Activated naive CD8-positive, alpha-beta T cell treated with anti-CD3 and anti-CD28 coated beads, Interleukin-2, amount 10 ng/mL, durations not matched to agents 7 days and 5 days (primary cell): ENCODE measurements around the gene NUDT17. TPM values are rescaled to one million over a fixed set of nuclear protein-coding genes. Genes with fewer than 3 reads are reported as not detected.

ENCODE experiments used
- ATAC-seq: fragments of 150-1000 bp; cut with Tn5 transposase; one replicate; pipeline ENCODE4 v1.10.0; 2021; ENCODE audit warnings: low read depth, moderate library complexity
- POLR2A ChIA-PET: fragments of 350-600 bp; sonication (Branson Sonifier 250); formaldehyde crosslinking; loops from one replicate; lab custom pipeline; 2021; ENCODE audit warnings: antibody characterized with exemption; lab: Charles Lee
- DNase-seq: peaks from one replicate; pipeline ENCODE4 v3.0.0; 2021
- H3K27ac Mint-ChIP-seq: one replicate; pipeline ENCODE4 v1.8.0; 2022; ENCODE audit warnings: mild to moderate bottlenecking, mixed read lengths
- H3K27me3 Mint-ChIP-seq: one replicate; pipeline ENCODE4 v1.8.0; 2022; ENCODE audit warnings: mild to moderate bottlenecking, moderate library complexity, mixed read lengths
- H3K36me3 Mint-ChIP-seq: one replicate; pipeline ENCODE4 v1.8.0; 2021; ENCODE audit warnings: mild to moderate bottlenecking, mixed read lengths
- H3K4me1 Mint-ChIP-seq: one replicate; pipeline ENCODE4 v1.8.0; 2021; ENCODE audit warnings: mixed read lengths
- H3K4me3 Mint-ChIP-seq: one replicate; pipeline ENCODE4 v1.8.0; 2022; ENCODE audit warnings: mild to moderate bottlenecking, moderate library complexity, mixed read lengths
- H3K9me3 Mint-ChIP-seq: one replicate; pipeline ENCODE4 v1.8.0; 2021; ENCODE audit warnings: mixed read lengths
- total RNA-seq, 2 experiments: library from RNA; stranded (reverse); gene quantifications; one replicate each; pipeline ENCODE4 v1.2.3, GENCODE V29; 2021

NUDT17 gene
- total RNA-seq, 2 experiments from 2014 or later, result 2.9 to 3.5 TPM

DNA sequence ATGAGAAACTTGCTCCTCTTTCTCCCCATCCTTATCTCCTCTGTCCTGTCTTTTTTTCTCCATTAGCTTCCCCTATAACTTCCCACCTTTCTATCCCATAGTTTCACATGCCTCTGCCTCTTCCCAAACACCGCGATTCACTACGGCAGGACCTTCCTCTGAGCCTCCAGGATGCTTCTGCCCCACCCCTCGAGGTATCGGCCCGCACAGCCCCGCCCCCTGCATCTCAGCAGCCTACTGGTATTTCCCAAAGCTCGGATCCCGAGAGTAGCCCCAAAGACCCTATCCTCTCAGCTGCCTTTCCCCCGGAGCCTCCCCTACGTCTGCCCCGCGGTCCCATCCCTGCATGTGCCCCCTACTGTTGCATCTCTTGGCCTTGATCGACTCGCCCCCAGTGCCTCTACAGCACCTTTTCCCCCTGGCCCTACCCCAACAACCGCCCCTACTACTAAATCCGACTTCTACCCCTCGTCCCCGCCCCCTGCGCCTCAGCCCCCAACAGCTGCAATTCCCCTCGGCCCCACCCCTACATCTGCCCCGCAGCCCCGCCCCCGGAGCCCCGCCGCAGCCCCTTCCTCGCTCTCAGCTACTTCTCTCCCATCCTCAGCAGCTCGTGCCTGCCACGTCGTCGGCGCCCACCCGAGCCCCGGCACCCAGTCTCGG is 12.9 kb downstream of the NUDT17 start:
- DNase-seq, result peak; percentile 63
- peak overlapping the region; percentile 97 for H3K4me3 Mint-ChIP-seq
- peaks cover 3% of the 10 kb centered on the region for H3K27me3 Mint-ChIP-seq
- peak overlapping the region; percentile 81 for H3K27ac Mint-ChIP-seq
- peaks cover 9% of the 10 kb centered on the region for H3K36me3 Mint-ChIP-seq
- peaks cover 9% of the 10 kb centered on the region for H3K4me1 Mint-ChIP-seq
- POLR2A ChIA-PET, result interaction anchor here (0.6 to 4.0 kb wide), 21 partner anchors 8 to 193 kb away, joined by 3 to 41 read pairs (median 6); partner anchors contain the start of genes ANKRD34A, ANKRD35, NUDT17 and PEX11B
- H3K9me3 Mint-ChIP-seq, result no peaks in the 10 kb centered on the region
- peak; percentile 28 for ATAC-seq

- H3K27ac Mint-ChIP-seq, result peak within 1 kb of the TSS; percentile 81
- DNase-seq (peak; percentile 91), ATAC-seq (peak; percentile 81)
- no peaks in the 10 kb centered on the region for H3K9me3 Mint-ChIP-seq
- H3K36me3 Mint-ChIP-seq, result peaks cover 9% of the 10 kb centered on the region
- peaks cover 5% of the 10 kb centered on the region for H3K27me3 Mint-ChIP-seq
- peak within 1 kb of the TSS; percentile 97 for H3K4me3 Mint-ChIP-seq
- POLR2A ChIA-PET, result interaction anchor here (0.5 to 4.0 kb wide), 25 partner anchors 9 to 192 kb away, joined by 3 to 41 read pairs (median 5); partner anchors contain the start of genes ANKRD34A, ANKRD35, NUDT17 and PEX11B
- H3K4me1 Mint-ChIP-seq, result peaks cover 9% of the 10 kb centered on the region
Observed at GRCh38 chr1:145858901-145859490, 13.6 kb downstream of the NUDT17 start, which contains the start of gene PIAS3. TSS of gene PIAS3 (minus strand) at chr1:145859081. CDS start at chr1:145858990, 91 bp downstream.

DNA sequence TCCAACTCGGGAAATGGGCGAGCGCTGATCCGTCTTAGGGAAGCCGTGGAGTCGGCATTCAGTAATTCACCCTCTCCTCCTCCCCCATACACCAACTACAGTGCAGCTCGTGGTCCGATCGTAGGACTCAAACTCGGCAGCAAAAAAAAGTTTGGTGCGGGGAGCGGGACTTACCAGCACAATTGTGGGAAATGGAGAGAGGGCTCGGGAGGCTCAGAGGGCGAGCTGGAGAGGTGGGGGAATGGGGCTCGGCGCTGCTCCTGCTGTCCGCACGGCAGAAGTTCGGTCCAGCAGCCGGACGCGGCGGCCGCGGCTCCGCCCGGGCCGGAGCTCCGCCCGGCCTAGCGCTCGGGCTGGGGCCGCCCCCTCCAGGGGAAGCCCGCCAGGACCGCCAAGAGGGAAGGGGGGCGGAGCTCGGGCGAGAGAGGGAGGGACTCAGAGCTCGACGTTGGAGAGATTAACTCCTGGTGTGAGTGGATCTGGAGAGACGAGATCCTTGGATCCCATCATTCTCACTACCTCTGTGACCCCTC is 14.1 kb downstream of the NUDT17 start:
- DNase-seq, result peak; percentile 84
- Mint-ChIP-seq H3K9me3 (no peaks in the 10 kb centered on the region), H3K4me1 (peaks cover 9% of the 10 kb centered on the region), H3K27me3 (peaks cover 8% of the 10 kb centered on the region), H3K27ac (peak overlapping the region; percentile 81), H3K36me3 (peaks cover 8% of the 10 kb centered on the region), H3K4me3 (peak overlapping the region; percentile 97)
- peak; percentile 72 for ATAC-seq
- POLR2A ChIA-PET, result interaction anchor here (0.5 to 4.0 kb wide), 22 partner anchors 13 to 192 kb away, joined by 3 to 41 read pairs (median 6); partner anchors contain the start of genes ANKRD34A, ANKRD35, LIX1L and NUDT17

DNA sequence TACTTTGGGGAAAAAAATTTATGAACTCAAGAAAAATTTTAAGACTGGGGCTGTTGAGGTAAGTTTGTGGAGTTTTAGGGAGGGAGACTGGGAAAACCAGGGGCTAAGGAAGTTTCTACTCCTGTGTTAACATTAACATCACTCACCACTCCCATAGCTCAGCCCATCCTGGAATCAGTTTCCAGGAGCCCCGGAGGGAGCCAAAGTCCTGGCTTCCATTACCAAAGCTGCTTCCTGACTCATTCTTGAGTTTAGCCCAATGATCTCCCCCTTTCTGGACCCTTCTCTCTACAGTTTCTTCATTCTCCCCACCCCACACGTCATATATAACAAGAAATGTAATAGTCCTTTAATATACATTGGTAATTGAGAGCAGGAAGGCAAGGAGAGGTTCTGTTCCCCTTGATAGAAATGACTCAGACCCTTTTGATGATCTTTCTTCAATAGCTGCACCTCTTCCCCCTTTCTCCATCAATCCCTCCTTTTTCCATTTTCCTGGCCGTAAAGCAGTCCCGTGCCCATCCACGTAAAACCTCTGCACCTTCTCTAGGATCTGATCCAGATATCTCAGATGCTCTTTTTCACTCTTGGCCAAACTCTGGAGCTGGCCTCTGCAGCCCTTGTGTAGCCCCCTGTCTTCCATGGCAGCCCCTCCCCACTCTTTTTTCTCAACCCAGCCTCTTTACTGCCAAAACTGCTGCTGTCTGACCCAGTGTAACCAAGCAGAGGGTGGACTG is 18.0 kb downstream of the NUDT17 start:
- POLR2A ChIA-PET, result no interaction called here
- Mint-ChIP-seq H3K4me3 (no peak overlapping the region), H3K9me3 (no peaks in the 10 kb centered on the region), H3K4me1 (peaks cover 5% of the 10 kb centered on the region), H3K27ac (no peak overlapping the region), H3K36me3 (no peaks in the 10 kb centered on the region), H3K27me3 (peaks cover 11% of the 10 kb centered on the region)
- no peak for DNase-seq
- ATAC-seq, result no peak

- ATAC-seq, result no peak
- DNase-seq, result no peak
- POLR2A ChIA-PET, result no interaction called here
- Mint-ChIP-seq H3K27ac (no peak overlapping the region), H3K9me3 (no peaks in the 10 kb centered on the region), H3K4me1 (peaks cover 14% of the 10 kb centered on the region), H3K4me3 (no peak overlapping the region), H3K36me3 (peaks cover 2% of the 10 kb centered on the region), H3K27me3 (peaks cover 19% of the 10 kb centered on the region)
Observed at GRCh38 chr1:145868232-145868631, 22.8 kb downstream of the NUDT17 start.

DNA sequence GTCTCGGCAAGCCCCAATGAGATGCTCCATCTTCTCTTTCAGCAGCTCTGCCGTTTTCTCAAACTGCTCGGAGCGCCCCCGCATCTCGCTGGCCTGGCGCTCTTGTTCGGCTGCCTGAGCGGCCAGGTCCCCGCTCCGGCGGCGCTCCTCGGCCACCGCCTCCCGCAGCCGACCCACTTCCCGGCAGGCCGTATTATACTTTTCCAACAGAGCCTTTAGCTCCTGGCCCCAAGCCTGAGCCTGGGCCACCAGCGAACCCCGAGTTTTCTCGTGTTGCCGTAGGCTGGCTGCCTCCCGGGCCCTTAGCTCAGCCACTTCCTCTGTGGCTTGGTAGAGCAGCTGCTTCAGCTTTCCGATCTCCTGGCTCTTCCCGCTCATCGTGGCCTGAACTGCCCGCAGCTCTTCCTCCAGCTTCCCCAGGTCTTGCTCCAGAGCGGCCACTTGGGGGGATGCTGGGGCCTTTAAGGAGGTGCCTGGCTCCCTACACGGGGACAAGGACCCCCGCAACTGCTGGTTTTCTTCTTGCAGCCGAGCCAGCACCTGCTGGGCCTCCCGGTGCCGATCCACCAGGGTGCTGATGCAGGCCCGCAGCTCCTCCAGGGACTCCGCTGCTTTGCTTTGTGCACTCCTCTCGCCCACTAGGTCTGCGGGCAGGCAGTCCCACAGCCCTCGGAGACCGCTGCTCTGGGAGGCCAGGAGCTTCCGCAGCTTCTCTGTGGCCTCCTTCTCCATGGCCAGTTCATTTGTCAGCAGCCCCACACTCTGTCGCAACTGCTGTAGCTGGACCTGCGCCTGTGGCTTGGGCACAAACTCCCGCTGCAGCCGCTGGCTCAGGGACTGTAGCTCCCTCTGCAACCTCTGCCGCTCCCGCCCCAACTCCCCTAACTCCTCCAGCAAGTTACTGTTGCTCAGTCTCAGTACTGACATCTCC is 26.8 kb downstream of the NUDT17 start:
- Mint-ChIP-seq H3K27me3 (peaks cover 34% of the 10 kb centered on the region), H3K4me3 (peak overlapping the region; percentile 83), H3K9me3 (no peaks in the 10 kb centered on the region), H3K36me3 (peaks cover 2% of the 10 kb centered on the region), H3K27ac (peak overlapping the region; percentile 84), H3K4me1 (peaks cover 14% of the 10 kb centered on the region)
- ATAC-seq (peak; percentile 91), DNase-seq (peak; percentile 69)
- POLR2A ChIA-PET, result interaction anchor here (0.6 to 6.2 kb wide), 10 partner anchors 8 to 107 kb away, joined by 3 to 35 read pairs (median 4); partner anchors contain the start of genes ANKRD35, NUDT17, PEX11B and PIAS3

- Mint-ChIP-seq H3K4me1 (peaks cover 19% of the 10 kb centered on the region), H3K27me3 (peaks cover 42% of the 10 kb centered on the region), H3K9me3 (no peaks in the 10 kb centered on the region), H3K36me3 (peaks cover 2% of the 10 kb centered on the region), H3K27ac (no peak overlapping the region), H3K4me3 (no peak overlapping the region)
- POLR2A ChIA-PET, result interaction anchor here (6.2 kb wide), 1 partner anchor 15 kb away, joined by 35 read pairs; the partner anchor contains the start of gene PIAS3
- no peak for ATAC-seq
- no peak for DNase-seq
Observed at GRCh38 chr1:145874646-145875045, 29.2 kb downstream of the NUDT17 start.

- H3K36me3 Mint-ChIP-seq, result no peaks in the 10 kb centered on the region
- DNase-seq (no peak), ATAC-seq (no peak)
- H3K4me3 Mint-ChIP-seq, result no peak overlapping the region
- POLR2A ChIA-PET, result no interaction called here
- H3K27me3 Mint-ChIP-seq, result peaks cover 36% of the 10 kb centered on the region
- H3K27ac Mint-ChIP-seq, result no peak overlapping the region
- no peaks in the 10 kb centered on the region for H3K9me3 Mint-ChIP-seq
- H3K4me1 Mint-ChIP-seq, result peaks cover 6% of the 10 kb centered on the region
Observed at GRCh38 chr1:145877923-145878486, 32.6 kb downstream of the NUDT17 start.

DNA sequence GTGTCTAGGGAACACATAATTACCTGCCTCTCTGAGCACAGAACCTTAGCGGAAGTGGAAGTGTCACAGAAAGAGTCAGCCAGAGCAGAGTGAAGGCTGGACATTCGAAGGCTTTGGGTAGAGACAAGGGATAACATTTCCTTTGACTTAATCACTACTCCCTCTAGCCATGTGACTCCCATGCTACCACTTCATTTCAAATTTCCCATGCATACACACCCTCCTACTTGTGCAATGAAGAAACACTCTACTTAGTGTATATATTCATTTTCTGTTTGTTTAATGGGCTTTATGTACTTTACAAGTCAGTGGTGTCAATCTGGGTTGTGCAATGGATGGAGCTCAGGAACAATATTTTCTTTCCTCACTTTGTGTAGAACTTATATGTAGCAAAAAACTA is 33.3 kb downstream of the NUDT17 start:
- ATAC-seq, result no peak
- Mint-ChIP-seq H3K9me3 (no peaks in the 10 kb centered on the region), H3K27ac (no peak overlapping the region), H3K4me1 (peaks cover 5% of the 10 kb centered on the region), H3K4me3 (no peak overlapping the region), H3K27me3 (peaks cover 36% of the 10 kb centered on the region), H3K36me3 (no peaks in the 10 kb centered on the region)
- DNase-seq, result no peak
- POLR2A ChIA-PET, result interaction anchor here (2.5 kb wide), 1 partner anchor 19 kb away, joined by 9 read pairs; the partner anchor contains the start of gene PIAS3

DNA sequence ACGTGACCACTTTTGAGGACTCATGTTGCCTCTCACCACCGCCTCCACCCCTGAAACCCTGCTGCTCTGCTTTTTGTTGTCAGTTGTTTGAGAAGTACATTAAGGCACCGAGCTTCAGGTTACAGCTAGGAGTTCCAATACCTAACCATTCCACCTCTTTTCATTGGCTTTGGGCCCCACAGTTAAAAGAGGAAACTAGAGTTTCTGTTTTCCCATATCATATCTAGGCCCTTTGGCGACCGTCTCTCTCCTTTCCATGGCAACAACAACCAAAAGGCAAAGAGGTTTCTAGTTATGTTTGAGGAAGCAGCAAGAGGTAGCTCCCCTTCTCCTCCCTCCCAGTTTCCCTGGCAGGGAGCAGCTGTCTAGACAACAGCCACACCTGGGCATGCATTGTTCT is 34.3 kb downstream of the NUDT17 start:
- Mint-ChIP-seq H3K27ac (no peak overlapping the region), H3K36me3 (no peaks in the 10 kb centered on the region), H3K4me1 (peaks cover 7% of the 10 kb centered on the region), H3K4me3 (no peak overlapping the region), H3K9me3 (no peaks in the 10 kb centered on the region), H3K27me3 (peaks cover 41% of the 10 kb centered on the region)
- no peak for DNase-seq
- ATAC-seq, result no peak
- POLR2A ChIA-PET, result interaction anchor here (1.3 to 2.5 kb wide), 2 partner anchors 8 to 20 kb away, joined by 3 to 9 read pairs; partner anchors contain the start of gene PIAS3

DNA sequence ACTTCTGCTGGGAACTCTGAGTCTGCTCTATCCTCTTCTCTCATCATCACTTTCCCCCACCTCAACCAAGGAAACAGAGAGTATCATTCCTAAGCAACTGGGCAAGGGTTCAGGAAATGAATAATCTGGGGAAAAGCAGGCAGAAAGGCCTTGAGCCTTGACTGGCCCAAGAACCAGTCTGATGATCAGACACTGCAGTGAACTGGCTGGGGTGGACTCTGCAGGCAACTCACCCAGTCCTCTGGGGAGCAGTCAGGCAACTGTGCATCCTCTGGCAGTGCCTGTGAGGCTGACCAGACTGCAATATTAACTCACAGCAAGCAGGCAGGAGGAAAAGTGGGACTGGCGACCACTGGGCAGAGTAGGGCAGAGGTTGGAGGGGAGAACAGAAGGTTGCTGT is 39.2 kb downstream of the NUDT17 start:
- Mint-ChIP-seq H3K27me3 (peaks cover 26% of the 10 kb centered on the region), H3K9me3 (no peaks in the 10 kb centered on the region), H3K4me3 (peak overlapping the region; percentile 83), H3K27ac (no peak overlapping the region), H3K4me1 (peaks cover 15% of the 10 kb centered on the region), H3K36me3 (no peaks in the 10 kb centered on the region)
- DNase-seq (no peak), ATAC-seq (no peak)
- POLR2A ChIA-PET, result interaction anchor here (1.3 kb wide), 1 partner anchor 26 kb away, joined by 5 read pairs; the partner anchor contains the start of gene PIAS3
